Effector CD4-positive, alpha-beta T cell (primary cell): ENCODE results near the gene RASA2.
"Not testable (repeated sequence)": the region's sequence is repeated elsewhere in the genome, so short reads cannot be mapped to it uniquely, and the experiment has no call there.

Experiments used
- DNase-seq: peaks from one replicate; pipeline ENCODE4 v3.0.0-alpha.2; 2020

The RASA2 gene

GRCh38 chr3:141499284-141499683 lies 12.5 kb downstream of the RASA2 start:
- no peak for DNase-seq

GRCh38 chr3:141499965-141500364 lies 13.1 kb downstream of the RASA2 start:
- no peak for DNase-seq

GRCh38 chr3:141500397-141500796 lies 13.6 kb downstream of the RASA2 start:
- no peak for DNase-seq

- DNase-seq = no peak
Measured at GRCh38 chr3:141505166-141505565, 18.3 kb downstream of the RASA2 start.

- DNase-seq = no peak
Measured at GRCh38 chr3:141506071-141506470, 19.2 kb downstream of the RASA2 start.

GRCh38 chr3:141507392-141508066 lies 20.7 kb downstream of the RASA2 start:
- DNase-seq = no peak

GRCh38 chr3:141508067-141508436 lies 21.2 kb downstream of the RASA2 start:
- no peak for DNase-seq

- no peak for DNase-seq
Measured at GRCh38 chr3:141511361-141511760, 24.5 kb downstream of the RASA2 start.

- no peak for DNase-seq
Measured at GRCh38 chr3:141514382-141514781, 27.6 kb downstream of the RASA2 start.

GRCh38 chr3:141519587-141519986 lies 32.8 kb downstream of the RASA2 start:
- no peak for DNase-seq

GRCh38 chr3:141521781-141522180 lies 35.0 kb downstream of the RASA2 start:
- DNase-seq = no peak

- DNase-seq = no peak
Measured at GRCh38 chr3:141523615-141524375, 37.0 kb downstream of the RASA2 start.

GRCh38 chr3:141524988-141525387 lies 38.2 kb downstream of the RASA2 start:
- DNase-seq = no peak

- DNase-seq = no peak
Measured at GRCh38 chr3:141525814-141526213, 39.0 kb downstream of the RASA2 start.

- DNase-seq = no peak
Measured at GRCh38 chr3:141526709-141527108, 39.9 kb downstream of the RASA2 start.

- DNase-seq = no peak
Measured at GRCh38 chr3:141528800-141529199, 42.0 kb downstream of the RASA2 start.

GRCh38 chr3:141529256-141529655 lies 42.4 kb downstream of the RASA2 start:
- no peak for DNase-seq

GRCh38 chr3:141529717-141530414 lies 43.0 kb downstream of the RASA2 start:
- peak; percentile 16 for DNase-seq

GRCh38 chr3:141530415-141530768 lies 43.6 kb downstream of the RASA2 start:
- no peak for DNase-seq

- DNase-seq = no peak
Measured at GRCh38 chr3:141532609-141533008, 45.8 kb downstream of the RASA2 start.

GRCh38 chr3:141536017-141536416 lies 49.2 kb downstream of the RASA2 start:
- DNase-seq = not testable (repeated sequence)

- DNase-seq = no peak
Measured at GRCh38 chr3:141537856-141538255, 51.0 kb downstream of the RASA2 start.

GRCh38 chr3:141538568-141539240 lies 51.9 kb downstream of the RASA2 start:
- no peak for DNase-seq
